Osteoblast (primary cell): Measurements from ENCODE around the gene NPNT. TPM values are rescaled to one million over a fixed set of nuclear protein-coding genes. Genes with fewer than 3 reads are reported as not detected.

Experiments
- DNase-seq: peaks from one replicate; pipeline ENCODE4 v3.0.0; 2011; ENCODE audit warnings: low spot score, mixed read lengths; ENCODE audit not compliant: insufficient read length; ENCODE audit errors: missing footprints
- H2AFZ ChIP-seq: 2 replicates; pipeline ENCODE4 v1.6.0; 2011; ENCODE audit warnings: mild to moderate bottlenecking, low read length
- H3K27ac ChIP-seq: 2 replicates; pipeline ENCODE4 v1.5.1; 2011; ENCODE audit warnings: mild to moderate bottlenecking, low read depth, low read length, moderate library complexity
- H3K27me3 ChIP-seq: 2 replicates; pipeline ENCODE4 v1.6.0; 2012; ENCODE audit warnings: mild to moderate bottlenecking, control low read depth, inconsistent platforms, low read length, moderate library complexity; ENCODE audit not compliant: insufficient read depth
- H3K36me3 ChIP-seq: 2 replicates; pipeline ENCODE4 v1.5.1; 2011; ENCODE audit warnings: mild to moderate bottlenecking, low read length, control low read depth, moderate library complexity; ENCODE audit not compliant: insufficient read depth
- H3K4me1 ChIP-seq: 2 replicates; pipeline ENCODE4 v1.5.1; 2011; ENCODE audit warnings: mild to moderate bottlenecking, low read length, control low read depth, moderate library complexity; ENCODE audit not compliant: insufficient read depth
- H3K4me2 ChIP-seq: 2 replicates; pipeline ENCODE4 v1.6.0; 2011; ENCODE audit warnings: mild to moderate bottlenecking, low read length; ENCODE audit not compliant: insufficient read depth
- H3K4me3 ChIP-seq: fragments of 200-600 bp; sonication (generic); 3 replicates; pipeline ENCODE4 v1.5.1; 2012; ENCODE audit warnings: mild to moderate bottlenecking, low read length, inconsistent platforms; ENCODE audit not compliant: insufficient read depth
- H3K79me2 ChIP-seq: 2 replicates; pipeline ENCODE4 v1.6.0; 2012; ENCODE audit warnings: mild to moderate bottlenecking, low read length, control low read depth, inconsistent platforms; ENCODE audit not compliant: insufficient read depth
- H3K9me3 ChIP-seq: 2 replicates; pipeline ENCODE4 v1.5.1; 2011; ENCODE audit warnings: low read depth, low read length, control low read depth
- H4K20me1 ChIP-seq: 2 replicates; pipeline ENCODE4 v1.6.0; 2012; ENCODE audit warnings: mild to moderate bottlenecking, low read length, control low read depth; ENCODE audit not compliant: insufficient read depth
- total RNA-seq: library from RNA; depleted of rRNA; stranded (reverse); fragments of >200 nt; gene quantifications from 2 replicates; pipeline ENCODE4 v1.2.3, GENCODE V29; 2012
- TF ChIP-seq, protein P1 (sequence below): IDR thresholded peaks from 2 replicates; pipeline ENCODE4 v1.5.1; 2011; ENCODE audit warnings: mild to moderate bottlenecking, low read depth, low read length, moderate library complexity; ENCODE audit errors: extremely low read depth

The NPNT gene
- total RNA-seq, 1 donor, result 0.36 TPM

DNA sequence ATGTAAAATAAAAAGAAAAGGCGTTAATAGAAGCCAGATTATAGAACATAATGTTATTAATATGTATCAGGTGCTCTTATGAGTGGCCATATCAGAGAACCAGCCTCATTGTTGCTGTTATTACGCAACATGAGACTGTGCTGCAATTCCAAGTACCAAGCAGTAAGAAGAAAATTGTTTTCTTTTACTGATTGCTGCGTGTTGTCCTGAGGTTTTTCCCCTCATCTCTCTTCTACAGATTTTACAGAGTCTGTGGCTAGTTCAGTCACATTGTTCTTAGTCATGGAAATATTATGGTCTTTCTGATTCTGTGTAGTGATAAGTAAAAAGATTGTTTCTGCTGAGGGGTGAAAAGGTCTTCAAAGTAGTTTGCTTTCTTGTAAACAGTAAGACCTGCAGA is 55.9 kb downstream of the NPNT start:
- H3K27ac ChIP-seq, result no peak overlapping the region
- DNase-seq, result no peak

DNA sequence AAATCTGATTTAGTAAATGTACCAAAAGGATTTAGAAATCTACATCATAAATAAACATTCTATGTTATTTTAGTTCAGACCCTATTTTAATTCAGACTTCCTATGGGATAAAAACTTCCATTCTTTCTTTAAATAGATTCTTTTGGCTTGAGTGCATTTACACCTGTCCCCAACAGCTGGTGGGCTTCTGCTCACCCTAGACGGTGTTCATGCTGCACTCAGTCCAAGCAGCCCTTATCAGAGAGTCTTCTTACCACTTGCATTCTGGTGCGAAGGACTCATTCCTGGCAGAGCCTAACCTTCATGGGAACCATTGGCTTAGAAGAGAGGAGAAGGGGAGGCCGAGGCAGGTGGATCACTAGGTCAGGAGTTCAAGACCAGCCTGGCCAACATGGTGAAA is 57.3 kb downstream of the NPNT start:
- no peaks in the 10 kb centered on the region for H3K27me3 ChIP-seq
- H3K27ac ChIP-seq, result no peak overlapping the region
- TF ChIP-seq, protein P1, sequence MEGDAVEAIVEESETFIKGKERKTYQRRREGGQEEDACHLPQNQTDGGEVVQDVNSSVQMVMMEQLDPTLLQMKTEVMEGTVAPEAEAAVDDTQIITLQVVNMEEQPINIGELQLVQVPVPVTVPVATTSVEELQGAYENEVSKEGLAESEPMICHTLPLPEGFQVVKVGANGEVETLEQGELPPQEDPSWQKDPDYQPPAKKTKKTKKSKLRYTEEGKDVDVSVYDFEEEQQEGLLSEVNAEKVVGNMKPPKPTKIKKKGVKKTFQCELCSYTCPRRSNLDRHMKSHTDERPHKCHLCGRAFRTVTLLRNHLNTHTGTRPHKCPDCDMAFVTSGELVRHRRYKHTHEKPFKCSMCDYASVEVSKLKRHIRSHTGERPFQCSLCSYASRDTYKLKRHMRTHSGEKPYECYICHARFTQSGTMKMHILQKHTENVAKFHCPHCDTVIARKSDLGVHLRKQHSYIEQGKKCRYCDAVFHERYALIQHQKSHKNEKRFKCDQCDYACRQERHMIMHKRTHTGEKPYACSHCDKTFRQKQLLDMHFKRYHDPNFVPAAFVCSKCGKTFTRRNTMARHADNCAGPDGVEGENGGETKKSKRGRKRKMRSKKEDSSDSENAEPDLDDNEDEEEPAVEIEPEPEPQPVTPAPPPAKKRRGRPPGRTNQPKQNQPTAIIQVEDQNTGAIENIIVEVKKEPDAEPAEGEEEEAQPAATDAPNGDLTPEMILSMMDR, result no peak
- no peak overlapping the region for H2AFZ ChIP-seq
- H3K36me3 ChIP-seq, result no peaks in the 10 kb centered on the region
- no peaks in the 10 kb centered on the region for H3K9me3 ChIP-seq
- H3K4me3 ChIP-seq, result no peak overlapping the region
- H4K20me1 ChIP-seq, result no peaks in the 10 kb centered on the region
- no peaks in the 10 kb centered on the region for H3K79me2 ChIP-seq
- H3K4me2 ChIP-seq, result no peak overlapping the region
- DNase-seq, result no peak
- no peaks in the 10 kb centered on the region for H3K4me1 ChIP-seq

More for the DNA sequence above, 55.9 kb downstream of the NPNT start:
- H3K36me3 ChIP-seq, result no peaks in the 10 kb centered on the region
- no peaks in the 10 kb centered on the region for H3K79me2 ChIP-seq
- TF ChIP-seq, protein P1, result no peak
- H2AFZ ChIP-seq, result no peak overlapping the region
- no peaks in the 10 kb centered on the region for H3K9me3 ChIP-seq
- no peak overlapping the region for H3K4me3 ChIP-seq
- H3K4me1 ChIP-seq, result no peaks in the 10 kb centered on the region
- H3K27me3 ChIP-seq, result no peaks in the 10 kb centered on the region
- H3K4me2 ChIP-seq, result no peak overlapping the region
- H4K20me1 ChIP-seq, result no peaks in the 10 kb centered on the region

DNA sequence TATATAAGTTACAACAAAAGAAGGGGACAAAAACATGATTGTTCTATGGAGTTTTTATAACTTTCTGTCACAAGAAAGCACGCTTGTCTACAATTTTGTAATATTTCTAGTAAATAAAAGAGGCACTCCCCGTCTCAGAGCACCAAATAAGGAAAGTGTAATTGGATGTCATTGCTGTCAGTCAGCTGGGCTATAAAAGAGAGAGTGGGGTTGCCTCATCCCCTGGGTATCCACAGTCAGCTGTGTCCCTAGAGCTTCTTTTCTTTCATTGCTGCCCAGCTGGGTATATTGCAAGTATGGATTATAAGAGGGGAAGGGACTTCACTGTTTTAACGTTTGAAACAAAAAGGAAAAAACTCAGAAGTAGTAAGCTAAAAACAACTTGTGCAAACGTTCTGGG is 61.3 kb downstream of the NPNT start:
- Histone ChIP-seq H3K4me2 (peak overlapping the region; percentile 31), H3K36me3 (no peaks in the 10 kb centered on the region), H2AFZ (peak overlapping the region; percentile 25), H3K27ac (no peak overlapping the region), H3K4me1 (no peaks in the 10 kb centered on the region), H3K79me2 (no peaks in the 10 kb centered on the region), H3K4me3 (no peak overlapping the region), H4K20me1 (no peaks in the 10 kb centered on the region), H3K27me3 (no peaks in the 10 kb centered on the region), H3K9me3 (no peaks in the 10 kb centered on the region)
- DNase-seq, result no peak
- TF ChIP-seq, protein P1, result no peak

DNA sequence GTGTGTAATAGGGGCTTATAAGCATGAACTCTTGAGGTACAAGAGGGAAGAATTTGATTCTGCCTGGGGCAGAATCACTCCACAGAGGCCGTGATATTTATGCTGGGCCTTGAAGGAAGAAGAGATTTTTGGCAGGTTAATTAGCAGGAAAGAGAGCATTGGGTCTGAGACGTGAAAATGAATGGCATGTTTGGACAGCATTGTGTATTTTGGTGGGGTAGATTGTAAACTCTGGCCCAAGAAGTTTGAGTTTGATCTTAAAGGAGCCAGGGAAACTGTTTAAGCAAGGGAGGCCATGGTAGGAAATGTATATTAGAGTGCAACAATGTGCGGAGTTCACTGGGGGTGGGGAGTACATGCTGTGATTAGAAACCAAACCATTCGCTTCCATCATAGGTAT is 62.4 kb downstream of the NPNT start:
- Histone ChIP-seq H4K20me1 (no peaks in the 10 kb centered on the region), H3K4me1 (no peaks in the 10 kb centered on the region), H3K27ac (no peak overlapping the region), H3K4me2 (no peak overlapping the region), H3K4me3 (no peak overlapping the region), H3K79me2 (no peaks in the 10 kb centered on the region), H3K9me3 (no peaks in the 10 kb centered on the region), H3K27me3 (no peaks in the 10 kb centered on the region), H2AFZ (no peak overlapping the region), H3K36me3 (no peaks in the 10 kb centered on the region)
- TF ChIP-seq, protein P1, result no peak
- DNase-seq, result no peak
